Fibroblast of the aortic adventitia (primary cell): ENCODE results near the gene MMD2. TPM values are rescaled to one million over a fixed set of nuclear protein-coding genes. Genes with fewer than 3 reads are reported as not detected.
"Not testable (repeated sequence)": the region's sequence is repeated elsewhere in the genome, so short reads cannot be mapped to it uniquely, and the experiment has no call there.

Experiments used
- DNase-seq: peaks from one replicate; pipeline ENCODE4 v3.0.0-alpha.2; 2010; ENCODE audit warnings: low read depth
- H3K4me3 ChIP-seq: 2 replicates; pipeline ENCODE4 v1.5.1; 2011; ENCODE audit warnings: low read depth, mild to moderate bottlenecking, control low read depth, low read length, moderate library complexity
- CTCF ChIP-seq: IDR thresholded peaks from 2 replicates; pipeline ENCODE4 v1.5.1; 2011; ENCODE audit warnings: mild to moderate bottlenecking, low read length, control low read depth, inconsistent platforms; ENCODE audit not compliant: insufficient read depth
- total RNA-seq: library from RNA; depleted of rRNA; stranded (reverse); fragments of >200 nt; gene quantifications from 2 replicates; pipeline ENCODE4 v1.2.3, GENCODE V29; 2012; ENCODE audit warnings: low replicate concordance

MMD2 gene
- total RNA-seq, 1 donor = not detected

GRCh38 chr7:4895766-4896165 is 63.2 kb downstream of the MMD2 start:
- no peak for TF ChIP-seq CTCF
- H3K4me3 ChIP-seq = no peak overlapping the region
- no peak for DNase-seq

GRCh38 chr7:4894482-4894881 is 64.5 kb downstream of the MMD2 start:
- H3K4me3 ChIP-seq = no peak overlapping the region
- no peak for TF ChIP-seq CTCF
- no peak for DNase-seq

- H3K4me3 ChIP-seq = no peak overlapping the region
- no peak for TF ChIP-seq CTCF
- DNase-seq = no peak
Measured at GRCh38 chr7:4893929-4894475, 65.0 kb downstream of the MMD2 start.

- DNase-seq, H3K4me3 ChIP-seq: not testable (repeated sequence)
Measured at GRCh38 chr7:4893188-4893587, 65.8 kb downstream of the MMD2 start.

- H3K4me3 ChIP-seq, DNase-seq: not testable (repeated sequence)
Measured at GRCh38 chr7:4891522-4891921, 67.5 kb downstream of the MMD2 start.

- no peak for DNase-seq
- no peak for TF ChIP-seq CTCF
- H3K4me3 ChIP-seq = no peak overlapping the region
Measured at GRCh38 chr7:4889682-4890081, 69.3 kb downstream of the MMD2 start.

GRCh38 chr7:4888161-4888560 is 70.8 kb downstream of the MMD2 start:
- H3K4me3 ChIP-seq = no peak overlapping the region
- TF ChIP-seq CTCF = no peak
- no peak for DNase-seq

GRCh38 chr7:4886671-4887070 is 72.3 kb downstream of the MMD2 start:
- DNase-seq = no peak
- H3K4me3 ChIP-seq = no peak overlapping the region
- no peak for TF ChIP-seq CTCF
